HG03025 (cell line): ENCODE measurements around the gene FLOT2.
"Not testable (repeated sequence)": the region's sequence is repeated elsewhere in the genome, so short reads cannot be mapped to it uniquely, and the experiment has no call there.

Experiments used
- ATAC-seq: cut with Tn5 transposase; IDR thresholded peaks from one replicate; pipeline ENCODE4 v1.9.1; 2021; ENCODE audit warnings: mild to moderate bottlenecking, moderate library complexity; ENCODE audit not compliant: unreplicated experiment, low FRiP score

The FLOT2 gene

DNA sequence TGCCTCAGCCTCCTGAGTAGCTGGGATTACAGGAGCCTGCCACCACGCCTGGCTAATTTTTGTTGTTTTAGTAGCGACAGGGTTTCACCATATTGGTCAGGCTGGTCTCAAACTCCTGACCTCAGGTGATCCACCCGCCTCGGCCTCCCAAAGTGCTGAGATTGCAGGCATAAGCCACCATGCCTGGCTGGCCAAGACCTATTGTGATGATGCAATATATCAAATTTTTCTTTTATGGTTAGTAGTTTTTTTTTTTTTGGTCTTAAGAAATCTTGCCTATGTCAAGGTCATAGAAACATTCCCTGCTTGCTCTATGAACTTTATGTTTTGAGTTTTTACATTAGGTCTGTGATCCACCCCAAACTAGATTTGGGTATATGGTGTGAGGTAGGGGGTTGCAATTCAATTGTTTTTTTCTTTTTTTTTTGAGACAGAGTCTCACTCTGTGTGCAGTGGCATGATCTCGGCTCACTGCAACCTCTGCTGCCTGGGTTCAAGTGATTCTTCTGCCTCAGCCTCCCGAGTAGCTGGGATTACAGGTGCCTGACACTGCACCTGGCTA, 20.3 kb downstream of the FLOT2 start:
- ATAC-seq = not testable (repeated sequence)

DNA sequence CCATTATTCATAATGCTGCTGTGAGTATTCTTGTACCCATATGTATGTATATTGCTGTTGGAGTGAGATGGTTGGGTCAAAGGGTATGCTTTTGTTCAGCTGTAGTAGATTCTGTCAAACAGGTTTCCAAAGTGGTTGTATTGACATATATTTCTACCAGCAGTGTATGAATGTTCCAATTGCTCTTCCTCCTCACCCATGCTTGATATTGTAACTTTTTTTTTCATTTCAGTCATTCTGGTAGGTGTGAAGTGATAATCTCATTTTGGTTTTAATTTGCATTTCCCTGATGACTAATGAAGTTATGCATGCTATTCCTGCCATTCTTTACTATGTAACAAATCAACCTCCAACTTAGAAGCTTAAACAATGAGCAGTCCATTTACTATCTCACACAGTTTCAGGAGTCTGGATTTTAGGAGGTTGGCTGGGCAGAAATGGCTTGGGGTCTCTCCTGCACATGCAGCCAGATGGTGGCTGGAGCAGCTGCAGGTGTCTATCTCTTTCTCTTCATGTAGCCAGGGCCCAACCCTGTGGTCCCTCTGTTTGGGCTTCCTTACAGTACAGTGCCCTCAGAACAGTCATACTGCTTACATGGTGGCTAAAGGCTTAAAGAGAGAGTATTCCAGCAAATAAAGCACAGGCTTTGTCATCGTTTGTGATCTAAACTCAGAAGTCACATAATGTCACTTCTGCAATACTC, 21.5 kb downstream of the FLOT2 start:
- no peak for ATAC-seq

DNA sequence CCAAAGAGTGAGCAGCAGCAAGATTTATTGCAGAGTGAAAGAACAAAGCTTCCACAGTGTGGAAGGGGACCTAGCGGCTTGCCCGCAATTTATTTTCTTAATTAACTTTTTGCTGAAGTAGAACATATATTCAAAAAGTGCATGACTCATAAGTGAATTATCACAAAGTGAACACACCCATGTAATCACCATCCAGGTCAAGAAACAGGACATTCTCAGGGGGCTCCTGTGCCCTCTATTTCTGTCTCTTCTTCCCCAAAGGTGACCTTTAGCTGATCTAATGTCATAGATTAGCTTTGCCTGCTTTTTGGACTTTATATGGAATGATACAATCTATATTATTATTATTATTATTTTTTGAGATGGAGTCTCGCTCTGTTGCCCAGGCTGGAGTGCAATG, 22.8 kb downstream of the FLOT2 start:
- ATAC-seq = no peak

DNA sequence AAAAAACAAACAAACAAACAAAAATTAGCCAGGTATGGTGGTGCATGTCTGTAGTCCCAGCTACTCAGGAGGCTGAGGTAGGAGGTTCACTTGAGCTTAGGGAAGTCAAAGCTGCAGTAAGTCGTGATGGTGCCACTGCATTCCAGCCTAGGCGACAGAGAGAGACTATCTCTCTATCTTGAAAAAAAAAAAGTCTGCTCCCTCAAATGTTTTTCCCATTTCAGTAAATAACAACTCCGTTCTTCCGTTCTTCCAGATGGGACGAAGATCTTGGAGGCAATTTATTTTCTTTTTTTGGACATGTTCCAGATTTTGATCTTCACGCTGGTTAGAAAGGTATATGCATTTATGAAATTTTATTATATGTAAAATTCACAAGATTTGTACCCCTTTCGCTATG, 23.7 kb downstream of the FLOT2 start:
- no peak for ATAC-seq

DNA sequence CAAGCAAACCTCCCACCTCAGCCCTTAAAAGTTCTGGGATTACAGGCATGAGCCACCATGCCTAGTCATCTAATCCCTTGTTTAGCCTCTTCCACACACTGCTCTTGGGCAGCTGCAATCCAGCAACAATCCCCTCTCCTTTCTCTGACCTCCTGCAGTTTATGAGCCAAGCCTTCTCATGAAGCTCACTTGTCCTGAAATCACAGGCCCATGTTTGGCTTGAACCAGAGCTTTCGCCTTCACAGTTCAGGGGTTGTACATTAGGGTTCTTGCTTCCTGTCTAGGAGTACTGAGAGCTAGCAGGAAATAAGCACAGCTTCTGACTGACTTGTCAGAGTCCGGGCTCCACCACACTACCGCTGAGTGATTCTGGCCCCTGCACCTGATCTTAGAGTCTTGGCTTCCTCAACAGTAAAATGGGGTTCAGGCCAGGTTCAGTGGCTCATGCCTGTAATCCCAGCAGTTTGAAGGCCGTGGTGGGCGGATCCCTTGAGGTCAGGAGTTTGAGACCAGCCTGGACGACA, 26.4 kb downstream of the FLOT2 start:
- no peak for ATAC-seq

DNA sequence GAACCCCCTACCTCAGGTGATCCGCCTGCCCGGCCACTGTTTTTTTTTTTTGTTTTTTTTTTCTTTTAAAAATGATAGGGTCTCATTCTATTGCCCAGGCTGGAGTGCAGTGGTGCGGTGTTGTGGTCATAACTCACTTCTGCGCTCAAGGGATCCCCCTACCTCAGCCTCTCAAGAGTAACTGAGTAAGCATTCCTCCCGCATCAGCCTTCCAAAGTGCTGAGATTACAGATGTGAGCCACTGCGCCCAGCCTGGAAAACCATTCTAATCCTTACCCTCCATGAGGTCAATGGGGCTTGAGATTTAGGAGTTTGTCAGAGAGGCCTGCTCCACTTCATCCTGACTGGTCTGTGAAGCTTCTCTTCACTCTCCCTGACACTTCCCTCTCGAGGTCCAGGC, 30.3 kb downstream of the FLOT2 start:
- no peak for ATAC-seq

DNA sequence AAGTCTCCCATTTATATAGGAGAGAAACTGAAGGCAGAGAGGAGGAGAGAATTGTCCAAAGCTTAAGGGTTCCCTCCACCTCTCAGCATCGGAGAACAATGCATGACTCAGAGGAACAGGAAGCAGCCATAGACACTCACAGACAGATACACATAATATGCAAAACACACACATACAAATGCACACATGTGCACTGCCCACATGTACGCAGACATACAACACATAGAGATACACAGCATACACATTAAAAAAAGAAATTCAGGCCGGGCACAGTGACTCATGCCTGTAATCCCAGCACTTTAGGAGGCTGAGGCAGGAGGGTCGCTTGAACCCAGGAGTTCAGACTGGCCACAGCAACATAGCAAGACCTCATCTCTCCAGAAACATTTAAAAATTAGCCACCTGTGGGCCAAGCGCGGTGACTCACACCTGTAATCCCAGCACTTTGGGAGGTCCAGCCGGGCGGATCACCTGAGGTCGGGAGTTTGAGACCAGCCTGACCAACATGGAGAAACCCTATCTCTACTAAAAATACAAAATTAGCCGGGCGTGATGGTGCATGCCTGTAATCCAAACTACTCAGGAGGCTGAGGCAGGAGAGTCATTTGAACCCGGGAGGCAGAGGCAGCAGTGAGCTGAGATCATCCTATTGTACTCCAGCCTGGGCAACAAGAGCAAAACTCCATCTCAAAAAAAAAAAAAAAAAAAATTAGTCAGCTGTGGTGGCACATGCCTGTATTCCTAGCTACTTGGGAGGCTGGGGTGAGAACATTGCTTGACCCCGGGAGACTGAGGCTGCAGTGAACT, 31.4 kb downstream of the FLOT2 start:
- ATAC-seq = no peak

DNA sequence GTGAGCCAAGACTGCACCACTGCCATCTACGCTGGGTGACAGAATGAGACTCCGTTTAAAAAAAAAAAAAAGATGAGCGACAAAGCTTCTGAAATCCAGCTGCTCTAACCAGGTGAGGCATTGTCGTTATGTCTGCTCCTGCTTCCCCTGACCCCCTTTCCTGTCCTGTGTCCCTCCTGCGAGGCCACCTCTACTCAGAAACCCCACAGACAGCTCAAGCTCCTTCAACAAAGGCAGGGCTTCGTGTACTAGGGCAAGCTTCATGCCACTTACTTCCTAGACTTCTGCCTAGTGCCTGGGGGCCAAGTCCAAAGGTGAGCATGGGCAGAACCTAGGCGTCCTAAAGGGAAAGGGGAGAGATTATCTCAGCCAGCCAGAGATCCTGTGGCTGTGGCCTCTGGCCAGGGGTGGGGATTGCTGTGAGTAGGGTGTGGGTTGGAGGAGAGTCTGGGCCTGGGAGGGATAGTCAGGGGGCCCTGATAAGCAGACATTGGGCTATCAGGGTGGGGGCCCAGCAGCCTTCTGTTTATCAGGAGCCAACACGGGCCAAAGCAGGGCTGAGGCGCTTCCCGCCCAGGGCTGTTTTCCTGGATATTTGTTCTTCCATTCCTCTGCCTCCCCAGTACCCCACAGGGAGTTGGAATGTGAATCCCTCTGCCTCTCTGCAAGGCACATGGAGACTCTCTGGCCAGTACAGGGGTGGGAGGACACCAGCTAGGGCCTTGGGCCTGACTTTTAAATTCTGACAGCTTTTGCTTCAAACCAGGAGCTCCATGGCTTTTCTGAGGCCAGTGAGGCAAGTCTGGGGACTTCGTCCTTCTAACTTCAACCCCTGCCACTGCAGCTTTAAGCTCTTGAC, 32.3 kb downstream of the FLOT2 start:
- no peak for ATAC-seq

DNA sequence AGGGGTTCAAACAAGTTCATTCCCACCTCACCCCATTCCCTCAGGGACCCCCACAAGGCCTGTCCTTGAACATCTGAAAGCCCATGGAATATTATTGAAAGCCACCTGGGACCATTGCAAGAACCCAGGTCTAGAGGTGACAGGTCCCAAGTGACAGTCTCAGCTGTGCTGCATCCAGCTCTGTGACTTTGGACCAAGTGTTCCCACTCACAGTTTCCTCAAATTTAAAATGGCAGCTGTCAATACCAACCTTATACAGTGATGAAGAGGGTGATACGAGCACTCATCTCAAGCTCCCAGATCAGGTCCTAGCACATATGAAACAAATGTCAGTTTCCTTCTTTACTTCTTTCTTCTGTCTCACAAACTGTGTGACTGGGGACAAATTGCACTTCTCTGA, 33.6 kb downstream of the FLOT2 start:
- no peak for ATAC-seq

DNA sequence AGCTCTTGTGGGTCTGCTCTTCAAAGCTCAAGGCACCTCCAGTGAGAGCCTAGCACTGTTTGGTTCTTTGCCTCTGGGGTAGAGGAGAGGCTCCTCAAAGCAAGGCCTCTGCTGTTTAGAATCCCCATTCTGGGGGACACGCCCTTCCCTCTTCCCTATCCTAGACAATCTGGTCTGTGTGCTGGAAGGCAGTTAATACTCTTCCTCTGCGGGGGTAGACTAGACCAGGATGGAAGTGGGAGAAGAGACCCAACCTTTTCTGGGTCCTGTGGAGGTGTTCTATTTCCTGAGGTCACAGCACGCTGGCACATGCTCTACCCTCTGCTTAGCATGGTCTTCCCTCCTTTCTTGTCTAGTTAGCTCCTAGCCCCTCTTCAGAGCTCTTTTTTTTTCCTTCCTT, 35.0 kb downstream of the FLOT2 start:
- no peak for ATAC-seq

DNA sequence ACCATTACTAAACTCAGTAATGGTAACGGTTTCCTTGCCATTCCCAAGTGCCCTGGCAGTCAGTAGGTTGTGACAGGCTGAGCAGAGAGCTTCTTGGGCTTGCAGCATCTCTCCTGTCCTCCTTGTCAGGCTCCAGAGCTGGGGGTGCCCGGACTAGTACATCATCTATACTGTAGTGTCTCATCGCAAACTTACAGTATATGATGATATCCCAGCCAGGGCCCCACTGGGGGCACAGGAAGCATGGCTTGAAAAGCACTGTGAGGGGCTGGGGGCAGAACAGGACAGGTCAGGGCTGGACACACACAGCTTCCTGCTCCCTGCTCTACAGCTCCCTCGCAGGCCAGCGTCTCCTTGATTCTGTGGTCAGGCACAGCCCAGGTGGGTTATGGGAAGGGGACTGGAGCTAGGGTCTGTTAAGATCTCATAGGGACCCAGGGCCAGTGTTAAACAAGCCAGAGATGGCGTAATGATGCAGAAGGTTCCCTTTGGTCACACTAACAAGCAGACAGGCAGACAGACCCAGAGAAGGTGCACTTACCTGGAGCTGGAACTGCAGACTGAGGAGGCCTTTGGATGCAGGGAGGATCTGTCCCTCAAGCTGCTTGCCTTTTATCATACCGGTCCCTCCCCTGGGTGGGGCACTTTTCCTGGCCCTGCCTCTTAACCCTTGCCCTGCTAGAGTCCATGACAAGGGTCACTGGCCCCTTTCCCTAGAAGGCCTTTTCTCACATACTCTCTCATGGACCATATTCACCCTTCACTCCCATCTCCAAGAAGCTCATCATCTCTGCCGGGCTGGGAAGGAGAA, 35.9 kb downstream of the FLOT2 start:
- ATAC-seq = no peak

DNA sequence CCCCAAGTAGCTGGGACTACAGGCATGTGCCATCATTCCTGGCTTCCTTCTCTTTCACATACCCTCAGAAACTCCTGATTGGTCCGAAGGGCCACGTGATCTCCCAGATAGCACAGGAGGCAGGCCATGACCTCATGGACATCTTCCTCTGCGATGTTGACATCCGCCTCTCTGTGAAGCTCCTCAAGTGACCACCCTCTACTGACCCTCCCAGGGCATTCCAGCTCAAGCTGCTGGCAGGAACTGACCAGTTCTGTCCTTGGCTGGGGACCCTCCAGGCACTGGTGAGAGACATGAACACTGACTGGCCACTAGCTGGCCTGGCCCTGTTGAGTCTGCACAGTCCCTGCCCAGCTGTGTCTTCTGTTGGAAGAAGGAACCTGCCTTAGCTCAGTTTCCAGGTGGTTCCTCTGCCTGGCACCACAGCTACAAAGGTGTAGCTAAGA, 37.1 kb downstream of the FLOT2 start:
- no peak for ATAC-seq

DNA sequence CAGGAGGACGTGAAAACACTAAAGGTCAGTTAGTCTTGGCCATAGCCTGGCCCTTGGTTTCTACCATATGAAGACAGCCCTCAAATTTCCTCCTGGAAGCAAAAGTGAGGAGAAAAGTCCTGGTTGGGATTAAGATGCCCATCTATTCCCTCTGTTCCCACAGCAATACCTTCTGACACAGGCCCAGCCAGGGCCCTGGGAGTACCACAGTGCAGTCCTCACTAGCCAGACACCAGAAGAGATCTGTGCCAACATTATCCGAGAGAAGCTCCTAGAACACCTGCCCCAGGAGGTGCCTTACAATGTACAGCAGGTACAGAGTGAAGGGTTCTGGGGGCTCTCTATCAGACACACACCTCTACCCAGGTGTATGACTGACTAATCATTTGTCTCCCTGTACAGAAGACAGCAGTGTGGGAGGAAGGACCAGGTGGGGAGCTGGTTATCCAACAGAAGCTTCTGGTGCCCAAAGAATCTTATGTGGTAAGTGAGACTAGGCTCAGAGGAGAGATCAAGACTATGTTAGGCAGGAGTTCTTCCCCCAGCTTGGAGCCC, 38.7 kb downstream of the FLOT2 start:
- ATAC-seq = no peak

DNA sequence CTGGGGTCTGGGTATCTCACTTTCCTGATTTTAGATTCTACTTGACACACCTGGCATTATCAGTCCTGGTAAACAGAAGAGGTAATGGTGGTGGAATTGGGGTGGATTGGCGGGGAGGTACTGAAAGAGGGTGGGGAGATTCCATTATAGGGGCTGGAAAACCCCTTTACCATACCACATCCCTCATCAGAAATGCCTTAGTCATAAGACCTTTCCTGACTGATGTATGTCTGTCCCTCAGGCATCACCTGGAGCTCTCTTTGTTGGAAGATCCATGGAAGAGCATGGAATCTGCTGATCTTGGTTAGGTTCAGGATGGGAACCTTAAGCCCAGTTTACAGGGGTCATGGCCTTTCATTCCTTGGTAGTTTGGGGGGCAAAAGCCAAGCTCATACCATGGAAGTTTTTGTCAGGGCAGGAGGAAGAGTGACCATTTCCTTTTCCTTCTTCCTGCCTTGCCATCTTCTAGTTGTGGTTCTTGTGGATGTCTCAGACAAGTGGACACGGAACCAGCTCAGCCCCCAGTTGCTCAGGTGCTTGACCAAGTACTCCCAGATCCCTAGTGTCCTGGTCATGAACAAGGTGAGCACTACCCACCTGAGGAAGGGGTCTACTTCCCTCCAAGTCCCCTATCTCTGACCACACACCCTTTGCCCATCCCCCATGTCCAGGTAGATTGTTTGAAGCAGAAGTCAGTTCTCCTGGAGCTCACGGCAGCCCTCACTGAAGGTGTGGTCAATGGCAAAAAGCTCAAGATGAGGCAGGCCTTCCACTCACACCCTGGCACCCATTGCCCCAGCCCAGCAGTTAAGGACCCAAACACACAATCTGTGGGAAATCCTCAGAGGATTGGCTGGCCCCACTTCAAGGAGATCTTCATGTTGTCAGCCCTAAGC, 39.4 kb downstream of the FLOT2 start:
- ATAC-seq = no peak

DNA sequence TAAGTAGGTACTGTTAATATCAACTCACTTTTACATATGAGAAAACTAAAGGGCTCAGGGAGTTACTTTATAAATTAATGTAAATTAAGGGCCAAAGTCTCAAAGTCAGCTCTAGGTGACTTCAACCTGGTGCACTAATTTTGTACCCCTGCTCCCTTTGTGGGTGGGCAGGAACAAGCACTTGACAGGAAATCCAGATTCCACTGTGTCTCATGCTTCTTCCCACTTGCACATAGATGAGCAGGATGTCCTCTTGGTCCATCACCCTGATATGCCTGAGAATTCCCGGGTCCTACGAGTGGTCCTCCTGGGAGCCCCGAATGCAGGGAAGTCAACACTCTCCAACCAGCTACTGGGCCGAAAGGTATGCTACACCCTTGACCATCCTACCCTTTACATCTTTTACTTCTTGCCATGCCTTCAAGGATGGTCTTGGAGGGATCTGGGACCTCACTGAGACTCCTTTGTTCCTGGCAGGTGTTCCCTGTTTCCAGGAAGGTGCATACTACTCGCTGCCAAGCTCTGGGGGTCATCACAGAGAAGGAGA, 41.4 kb downstream of the FLOT2 start:
- no peak for ATAC-seq

DNA sequence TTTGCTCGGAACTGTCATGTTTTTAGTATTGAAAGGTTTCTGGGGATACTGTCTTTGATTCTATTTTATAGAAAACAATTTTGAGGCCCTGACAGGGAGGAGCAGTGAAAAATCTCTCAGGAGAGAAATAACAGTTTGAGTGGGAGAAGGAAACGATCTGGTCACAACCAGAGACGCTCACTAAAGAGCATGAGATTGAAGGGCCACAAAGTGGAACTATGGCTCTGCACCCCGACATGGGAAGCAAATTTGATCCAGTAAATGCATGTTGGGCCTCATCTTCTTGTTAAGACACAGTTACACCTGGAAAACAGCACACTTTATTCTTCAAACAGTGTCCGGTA, 42.2 kb downstream of the FLOT2 start:
- ATAC-seq = no peak

DNA sequence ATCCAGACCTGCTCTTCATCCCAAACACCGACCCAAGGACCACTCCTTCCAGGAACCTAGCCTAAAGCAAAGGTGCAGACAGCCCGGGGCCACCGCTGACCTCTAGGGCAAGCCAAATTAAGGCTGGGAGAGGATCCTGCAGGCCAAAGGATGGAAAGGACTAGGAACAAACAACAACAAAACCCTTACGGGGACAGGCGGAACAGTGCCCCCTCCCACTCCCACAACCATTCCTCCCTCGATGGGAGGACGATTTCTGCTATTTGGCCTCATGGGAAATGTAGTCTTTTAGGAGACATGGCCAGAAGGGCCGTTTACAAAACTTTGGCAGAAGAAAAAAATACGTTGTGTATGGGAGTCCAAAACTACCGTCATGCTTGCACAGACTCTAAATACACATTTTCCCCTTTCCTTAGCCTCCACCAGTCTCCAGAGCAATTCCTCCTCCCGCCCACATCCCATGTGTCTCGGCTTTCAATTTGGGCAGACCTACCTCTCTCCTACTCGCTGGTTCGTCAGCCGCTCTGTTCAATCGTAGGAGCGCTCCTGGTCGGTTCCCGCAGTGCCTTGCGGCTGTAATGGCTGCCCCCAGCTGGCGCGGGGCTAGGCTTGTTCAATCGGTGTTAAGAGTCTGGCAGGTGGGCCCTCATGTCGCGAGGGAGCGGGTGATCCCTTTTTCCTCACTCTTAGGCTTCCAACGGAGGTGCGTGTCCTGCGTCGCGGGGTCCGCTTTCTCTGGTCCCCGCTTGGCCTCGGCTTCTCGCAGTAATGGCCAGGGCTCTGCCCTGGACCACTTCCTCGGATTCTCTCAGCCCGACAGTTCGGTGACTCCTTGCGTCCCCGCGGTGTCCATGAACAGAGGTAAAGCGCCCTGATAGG, 42.8 kb downstream of the FLOT2 start, which contains the start of gene ERAL1:
Gene ERAL1 (plus strand): TSS at position 560 of the 879 bp plus-strand sequence. CDS start 19 bp downstream, at position 579.
- peak; percentile 86 for ATAC-seq
